Fibroblast of the aortic adventitia (primary cell): Measurements from ENCODE around the gene DYNC2H1. TPM values are rescaled to one million over a fixed set of nuclear protein-coding genes. Genes with fewer than 3 reads are reported as not detected.

Experiments used
- DNase-seq: peaks from one replicate; pipeline ENCODE4 v3.0.0-alpha.2; 2010; ENCODE audit warnings: low read depth
- H3K4me3 ChIP-seq: 2 replicates; pipeline ENCODE4 v1.5.1; 2011; ENCODE audit warnings: low read depth, mild to moderate bottlenecking, control low read depth, low read length, moderate library complexity
- CTCF ChIP-seq: IDR thresholded peaks from 2 replicates; pipeline ENCODE4 v1.5.1; 2011; ENCODE audit warnings: mild to moderate bottlenecking, low read length, control low read depth, inconsistent platforms; ENCODE audit not compliant: insufficient read depth
- total RNA-seq: library from RNA; depleted of rRNA; stranded (reverse); fragments of >200 nt; gene quantifications from 2 replicates; pipeline ENCODE4 v1.2.3, GENCODE V29; 2012; ENCODE audit warnings: low replicate concordance

The DYNC2H1 gene
- total RNA-seq, 1 donor = 74.0 TPM

GRCh38 chr11:103396237-103396636 is 287.0 kb downstream of the DYNC2H1 start:
- H3K4me3 ChIP-seq = no peak overlapping the region
- TF ChIP-seq CTCF = no peak
- no peak for DNase-seq

- no peak for DNase-seq
- TF ChIP-seq CTCF = no peak
- H3K4me3 ChIP-seq = no peak overlapping the region
Observed at GRCh38 chr11:103397369-103397768, 288.1 kb downstream of the DYNC2H1 start.

DNA sequence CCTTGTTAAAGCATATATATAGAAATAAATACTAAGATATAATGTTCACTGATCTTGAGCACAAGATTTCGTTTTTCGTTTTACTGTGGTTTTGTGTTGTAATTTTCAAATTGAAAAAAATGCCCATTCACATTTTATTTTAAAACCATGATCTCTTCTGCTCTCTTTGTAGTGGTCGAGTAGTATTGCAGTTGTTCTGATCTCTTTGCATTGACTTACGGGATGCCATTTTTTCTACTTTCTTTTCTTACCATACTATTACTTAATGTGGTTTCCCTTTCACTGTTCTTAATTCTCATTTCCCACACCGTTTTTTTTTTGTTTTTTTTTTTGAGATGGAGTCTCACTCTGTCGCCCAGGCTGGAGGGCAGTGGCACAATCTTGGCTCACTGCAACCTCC is 289.6 kb downstream of the DYNC2H1 start:
- TF ChIP-seq CTCF = no peak
- H3K4me3 ChIP-seq = no peak overlapping the region
- no peak for DNase-seq

DNA sequence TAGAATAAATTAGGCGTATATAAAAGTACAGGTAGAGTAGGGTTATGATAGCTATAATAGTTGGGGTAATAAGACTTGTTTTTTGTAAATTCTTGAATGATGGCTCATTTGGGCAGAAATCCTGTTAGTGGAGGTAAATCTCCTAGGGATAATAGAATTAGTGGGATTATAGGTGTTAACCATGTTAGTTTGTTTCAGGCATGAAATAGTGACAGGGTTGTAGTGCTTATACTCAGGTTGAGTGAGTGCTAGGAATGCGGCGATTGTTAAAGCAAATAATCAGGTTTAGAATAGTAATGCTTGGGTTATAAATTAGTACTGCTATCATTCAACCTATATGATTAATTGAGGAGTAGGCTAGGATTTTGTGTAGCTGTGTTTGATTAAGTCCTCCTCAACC is 297.1 kb downstream of the DYNC2H1 start:
- no peak for TF ChIP-seq CTCF
- no peak for DNase-seq

GRCh38 chr11:103407641-103408040 is 298.4 kb downstream of the DYNC2H1 start:
- no peak for TF ChIP-seq CTCF
- H3K4me3 ChIP-seq = no peak overlapping the region
- DNase-seq = no peak

More for the DNA sequence above, 297.1 kb downstream of the DYNC2H1 start:
- H3K4me3 ChIP-seq = no peak overlapping the region

DNA sequence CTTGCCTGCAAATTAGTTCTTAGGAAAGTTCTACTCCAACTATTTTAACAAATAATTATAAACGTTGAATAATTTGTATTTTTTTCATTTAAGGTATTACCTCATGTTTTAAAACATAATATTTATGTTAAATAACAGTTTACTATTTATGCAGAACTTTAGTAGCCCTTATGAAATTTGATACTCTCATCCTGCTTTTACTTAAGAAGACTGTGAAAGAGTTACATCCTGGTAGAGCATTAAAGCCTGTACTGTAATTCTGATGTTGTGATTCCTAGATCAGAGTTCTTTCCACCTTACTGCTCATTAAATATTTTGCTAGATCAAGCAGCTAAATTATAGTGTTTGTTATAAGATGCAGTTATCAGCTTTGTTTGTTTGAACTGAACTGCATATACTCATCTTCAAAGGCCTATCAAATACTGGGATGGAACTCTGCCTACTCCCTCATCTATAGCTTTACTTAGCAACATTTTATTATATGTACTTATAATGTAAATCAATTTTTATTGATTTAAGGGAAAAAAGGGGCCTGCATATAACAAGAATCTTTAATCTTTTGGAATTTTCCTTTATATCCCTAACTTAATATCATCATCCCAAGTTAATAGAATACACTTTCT is 304.2 kb downstream of the DYNC2H1 start:
- TF ChIP-seq CTCF = no peak
- H3K4me3 ChIP-seq = no peak overlapping the region
- DNase-seq = no peak

GRCh38 chr11:103418014-103418413 is 308.8 kb downstream of the DYNC2H1 start:
- TF ChIP-seq CTCF = no peak

More at GRCh38 chr11:103418014-103418413, 308.8 kb downstream of the DYNC2H1 start:
- no peak for DNase-seq
- no peak overlapping the region for H3K4me3 ChIP-seq
